SK-N-MC (cell line): ENCODE results near the gene PARD3.

Experiments
- EZH2 ChIP-seq: fragments of 200-600 bp; sonication (generic); IDR thresholded peaks from one replicate; pipeline ENCODE4 v1.6.1; 2017; ENCODE audit warnings: antibody characterized with exemption
- POLR2AphosphoS5 ChIP-seq: IDR thresholded peaks from 2 replicates; pipeline ENCODE4 v1.6.1; 2012; ENCODE audit warnings: mild to moderate bottlenecking, low read depth, low read length, borderline replicate concordance

DNA sequence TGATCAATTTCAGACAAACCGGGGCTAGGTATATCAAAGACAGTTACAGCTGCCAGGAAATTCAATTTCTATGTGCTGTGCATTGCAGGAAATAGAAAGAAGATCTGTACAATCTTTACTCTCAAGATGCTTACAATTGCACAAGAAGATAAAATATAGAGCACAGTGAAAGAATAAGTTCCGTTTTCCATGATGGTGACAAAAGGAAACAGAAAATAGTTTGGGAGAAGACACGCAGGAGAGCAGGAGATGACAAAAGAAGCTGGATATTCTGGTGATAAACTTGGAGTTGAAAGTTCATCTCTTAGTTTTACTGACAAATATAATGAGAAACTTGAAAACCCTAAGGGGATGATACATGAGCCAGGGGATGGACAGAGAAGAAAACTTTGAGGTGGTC, 646.0 kb downstream of the PARD3 start:
- TF ChIP-seq EZH2 (no peak), POLR2AphosphoS5 (no peak)
